NT2/D1 (cell line): ENCODE measurements around the gene RPS6KB2.

Experiments used
- DNase-seq: peaks from one replicate; pipeline ENCODE4 v3.0.0-alpha.2; 2011; ENCODE audit warnings: low read depth, low spot score
- H3K27me3 ChIP-seq: 2 replicates; pipeline ENCODE4 v1.6.0; 2011; ENCODE audit warnings: mild to moderate bottlenecking; ENCODE audit not compliant: insufficient read length, insufficient read depth
- H3K36me3 ChIP-seq: 2 replicates; pipeline ENCODE4 v1.6.1; 2011; ENCODE audit warnings: mild to moderate bottlenecking, low read length, mixed read lengths; ENCODE audit not compliant: insufficient read depth, insufficient read length
- H3K4me1 ChIP-seq: 2 replicates; pipeline ENCODE4 v1.5.1; 2011; ENCODE audit not compliant: insufficient read depth, insufficient read length
- H3K4me3 ChIP-seq: 2 replicates; pipeline ENCODE4 v1.5.1; 2011; ENCODE audit warnings: low read depth; ENCODE audit not compliant: insufficient read length
- H3K9ac ChIP-seq: 2 replicates; pipeline ENCODE4 v1.6.0; 2011; ENCODE audit warnings: low read depth; ENCODE audit not compliant: insufficient read length
- H3K9me3 ChIP-seq: 2 replicates; pipeline ENCODE4 v1.5.1; 2011; ENCODE audit warnings: mild to moderate bottlenecking, low read length; ENCODE audit not compliant: insufficient read depth
- SUZ12 ChIP-seq: IDR thresholded peaks from 2 replicates; pipeline ENCODE4 v1.6.1; 2011; ENCODE audit not compliant: insufficient read length, insufficient read depth; ENCODE audit errors: extremely low read depth
- YY1 ChIP-seq: IDR thresholded peaks from 2 replicates; pipeline ENCODE4 v1.6.1; 2011; ENCODE audit not compliant: insufficient read length, insufficient read depth
- ZNF274 ChIP-seq: IDR thresholded peaks from 2 replicates; pipeline ENCODE4 v1.6.1; 2011; ENCODE audit warnings: mild to moderate bottlenecking, low read depth, low read length

The RPS6KB2 gene

DNA sequence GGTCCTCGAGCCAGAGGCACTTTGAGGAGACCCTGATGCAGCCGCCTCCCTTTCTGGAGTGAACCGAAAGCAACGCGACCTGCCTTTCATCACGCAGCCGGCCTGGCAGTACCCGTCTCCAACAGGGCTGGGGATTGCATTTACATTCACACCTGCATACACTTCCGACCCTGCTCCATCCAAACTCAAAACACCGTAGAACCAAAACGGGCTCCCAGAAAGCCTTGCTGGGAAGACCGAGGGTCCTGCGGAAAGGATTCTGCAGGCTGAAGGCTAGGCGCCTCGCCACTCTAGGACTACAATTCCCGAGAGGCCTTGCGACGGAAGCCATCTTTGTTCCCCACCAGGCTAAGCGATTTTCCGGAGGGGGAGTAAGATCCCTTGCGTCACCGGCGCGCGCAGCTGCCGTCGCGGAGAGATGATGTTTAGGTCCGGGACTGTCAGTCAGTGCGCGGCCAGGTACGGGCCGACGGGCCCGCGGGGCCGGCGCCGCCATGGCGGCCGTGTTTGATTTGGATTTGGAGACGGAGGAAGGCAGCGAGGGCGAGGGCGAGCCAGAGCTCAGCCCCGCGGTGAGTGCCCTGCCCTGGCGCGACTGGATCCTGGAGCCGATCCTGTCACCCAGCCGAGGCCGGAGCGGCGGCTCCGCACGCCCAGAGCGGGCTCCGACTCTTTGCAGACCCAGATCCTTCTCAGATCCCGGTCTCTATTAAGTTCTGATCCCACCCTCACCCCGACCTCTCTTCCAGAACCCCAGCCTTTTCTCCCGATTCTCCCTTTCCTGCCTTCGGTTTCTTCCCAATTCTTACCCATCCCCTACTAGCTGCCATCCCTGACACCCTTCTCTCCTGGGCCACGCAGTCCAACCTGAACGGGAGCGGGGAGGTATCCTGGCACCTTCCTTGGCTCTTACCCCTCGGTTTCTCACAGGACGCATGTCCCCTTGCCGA lies at the start of gene RPS6KB2:
Gene RPS6KB2, plus strand, starts transcription at position 443 of the 950 bp plus-strand sequence. Its CDS starts 52 bp downstream, at position 495.
- DNase-seq = peak; percentile 99
- Histone ChIP-seq H3K4me1 (peaks cover 20% of the 10 kb centered on the region), H3K27me3 (no peaks in the 10 kb centered on the region), H3K9ac (peak within 1 kb of the TSS; percentile 98), H3K9me3 (no peaks in the 10 kb centered on the region), H3K36me3 (peaks cover 43% of the 10 kb centered on the region), H3K4me3 (peak within 1 kb of the TSS; percentile 99)
- TF ChIP-seq YY1 (peak; percentile 99), ZNF274 (no peak), SUZ12 (no peak)

DNA sequence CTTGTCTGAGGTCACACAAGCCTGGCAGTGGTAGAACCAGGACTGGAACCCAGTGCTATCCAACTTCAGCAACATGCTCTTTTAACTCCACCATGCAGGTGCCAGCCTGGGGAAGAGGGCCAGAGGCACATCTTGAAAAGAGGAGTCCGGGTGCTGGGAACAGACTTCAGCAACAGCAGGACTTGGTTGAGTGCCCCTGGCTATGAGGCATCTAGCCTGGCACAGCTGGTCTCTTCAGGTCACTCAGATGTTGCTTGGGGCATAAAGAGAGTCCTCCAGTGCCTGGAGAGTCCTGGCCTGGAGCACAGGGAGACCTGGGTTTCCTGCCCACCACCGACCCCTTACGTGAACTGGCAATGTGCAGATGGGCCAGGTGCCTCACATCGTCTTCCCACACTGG lies 49.8 kb upstream of the RPS6KB2 start:
- H3K4me1 ChIP-seq = peaks cover 38% of the 10 kb centered on the region
- H3K36me3 ChIP-seq = no peaks in the 10 kb centered on the region
- peak overlapping the region; percentile 52 for H3K9ac ChIP-seq
- H3K27me3 ChIP-seq = peaks cover 18% of the 10 kb centered on the region
- DNase-seq = no peak
- H3K4me3 ChIP-seq = no peak overlapping the region
- TF ChIP-seq YY1 (no peak), SUZ12 (no peak), ZNF274 (no peak)
- H3K9me3 ChIP-seq = no peaks in the 10 kb centered on the region

DNA sequence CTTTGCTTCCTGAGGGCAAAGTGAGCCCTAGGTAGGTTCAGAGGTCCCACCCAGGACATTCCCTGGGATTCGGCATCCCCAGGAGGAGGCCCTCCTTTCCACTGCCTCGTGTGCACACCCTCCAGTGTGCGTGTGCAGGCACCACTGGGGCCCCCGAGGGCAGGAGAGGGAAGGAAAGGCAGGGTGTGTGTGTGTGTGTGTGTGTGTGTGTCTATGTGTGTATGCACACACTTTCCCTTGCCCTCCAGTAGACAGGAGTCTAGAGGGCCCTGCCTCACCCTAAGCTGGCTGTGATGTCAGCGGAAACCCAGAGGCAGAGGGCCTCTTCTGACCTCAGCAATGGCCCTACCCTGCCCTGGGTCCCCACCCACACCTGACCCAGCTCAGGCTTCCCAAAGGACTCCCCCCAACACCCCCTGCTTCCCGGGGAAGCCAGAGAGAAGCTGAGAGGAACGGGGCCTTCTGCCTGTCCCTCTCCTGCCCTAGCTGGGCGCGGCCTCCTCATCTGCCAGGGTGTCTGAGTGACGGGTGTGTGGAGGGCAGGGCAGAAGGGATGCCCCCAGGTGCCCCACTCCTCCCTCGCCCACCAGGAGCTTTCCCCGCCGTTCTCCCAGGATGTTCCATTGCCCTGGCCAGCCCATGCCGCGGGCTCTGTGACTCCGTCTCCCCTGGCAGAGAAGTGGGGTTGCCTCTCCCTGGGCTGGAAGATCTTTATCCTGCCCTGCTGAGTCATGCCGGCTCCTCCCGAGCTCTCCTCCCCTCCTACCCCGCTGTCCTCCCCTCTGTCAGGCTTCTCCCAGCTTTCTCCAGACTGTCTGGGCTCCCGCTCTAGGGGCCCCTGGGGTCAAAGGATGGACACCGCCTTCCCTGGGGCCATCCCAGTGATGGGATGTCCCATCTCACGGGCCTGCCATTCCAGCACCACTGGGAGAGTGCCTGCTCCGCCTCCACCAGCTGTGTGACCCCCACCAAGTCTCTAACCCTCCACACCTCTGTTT lies 48.9 kb upstream of the RPS6KB2 start:
- Histone ChIP-seq H3K9me3 (no peaks in the 10 kb centered on the region), H3K4me3 (no peak overlapping the region), H3K4me1 (peaks cover 38% of the 10 kb centered on the region), H3K27me3 (peaks cover 18% of the 10 kb centered on the region), H3K9ac (peak overlapping the region; percentile 52), H3K36me3 (no peaks in the 10 kb centered on the region)
- TF ChIP-seq SUZ12 = no peak
- DNase-seq = no peak

DNA sequence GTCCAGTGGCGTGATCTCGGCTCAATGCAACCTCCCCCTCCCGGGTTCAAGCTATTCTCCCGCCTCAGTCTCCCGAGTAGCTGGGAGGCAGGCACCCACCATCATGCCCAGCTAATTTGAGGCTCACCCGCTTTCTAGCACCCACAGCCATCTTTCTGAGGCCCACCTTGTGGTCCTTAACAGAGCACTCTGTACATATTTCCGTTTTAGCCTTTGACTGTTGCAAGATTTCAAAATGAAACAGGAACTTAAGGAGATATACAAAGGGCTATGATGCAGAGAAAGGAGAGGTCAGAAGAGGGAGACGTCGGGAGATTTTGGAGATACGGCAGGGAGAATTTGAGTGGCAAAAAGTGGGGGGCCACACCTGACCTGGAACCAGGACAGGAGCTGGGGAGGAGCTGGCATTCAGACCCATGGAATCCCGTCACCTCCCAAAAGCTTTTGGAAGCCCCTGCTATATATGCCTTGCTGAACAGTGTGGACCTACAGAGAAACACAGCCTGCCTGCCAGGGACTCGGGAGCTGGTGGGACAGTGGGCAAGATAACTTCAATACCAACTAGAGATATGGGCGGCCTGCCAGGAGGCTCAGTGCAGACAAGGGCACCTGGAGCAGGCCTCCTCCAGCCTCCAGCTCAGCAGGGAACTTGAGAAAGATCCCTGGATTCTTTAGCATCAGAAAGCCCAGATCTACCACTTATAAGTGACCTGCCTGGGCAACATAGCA lies 46.9 kb upstream of the RPS6KB2 start:
- TF ChIP-seq ZNF274 = no peak
- no peak for TF ChIP-seq YY1
- TF ChIP-seq SUZ12 = no peak
- H3K4me3 ChIP-seq = no peak overlapping the region
- H3K4me1 ChIP-seq = peaks cover 35% of the 10 kb centered on the region
- peaks cover 18% of the 10 kb centered on the region for H3K27me3 ChIP-seq
- no peaks in the 10 kb centered on the region for H3K9me3 ChIP-seq
- no peaks in the 10 kb centered on the region for H3K36me3 ChIP-seq
- DNase-seq = no peak
- H3K9ac ChIP-seq = no peak overlapping the region

- H3K9ac ChIP-seq = peak overlapping the region; percentile 51
- peaks cover 7% of the 10 kb centered on the region for H3K27me3 ChIP-seq
- no peaks in the 10 kb centered on the region for H3K9me3 ChIP-seq
- H3K36me3 ChIP-seq = no peaks in the 10 kb centered on the region
- TF ChIP-seq ZNF274 (no peak), SUZ12 (no peak), YY1 (no peak)
- peaks cover 38% of the 10 kb centered on the region for H3K4me1 ChIP-seq
- DNase-seq = peak; percentile 74
- H3K4me3 ChIP-seq = no peak overlapping the region
These were observed 45.8 kb upstream of the RPS6KB2 start for GRCh38 chr11:67382276-67383136.

DNA sequence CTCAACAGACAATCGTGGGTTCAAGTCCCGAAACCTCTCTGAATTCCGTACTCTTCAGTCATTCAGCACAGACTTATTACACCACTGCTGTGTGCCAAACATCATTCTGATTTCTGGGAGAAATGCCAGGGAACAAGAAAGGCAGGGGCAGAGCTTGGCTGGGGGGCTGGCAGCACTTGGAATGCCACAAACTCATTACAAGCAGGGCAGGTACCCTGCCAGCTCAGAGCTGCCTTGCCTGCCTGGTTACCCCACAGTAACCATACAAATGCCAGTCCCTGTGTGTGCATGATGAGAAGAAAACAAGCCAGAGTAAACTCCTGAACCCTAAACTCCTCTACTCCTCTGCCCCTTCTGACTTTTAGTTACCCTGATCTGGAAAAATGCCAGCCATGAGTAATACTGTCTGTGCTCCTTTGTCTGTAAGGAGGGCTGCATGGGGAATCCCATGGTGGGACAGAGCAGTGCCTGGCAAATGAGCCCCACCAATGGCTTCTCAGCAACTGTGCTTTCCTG lies 43.4 kb upstream of the RPS6KB2 start:
- no peaks in the 10 kb centered on the region for H3K9me3 ChIP-seq
- H3K4me1 ChIP-seq = peaks cover 29% of the 10 kb centered on the region
- H3K27me3 ChIP-seq = peaks cover 6% of the 10 kb centered on the region
- DNase-seq = no peak
- no peak overlapping the region for H3K4me3 ChIP-seq
- no peak overlapping the region for H3K9ac ChIP-seq
- H3K36me3 ChIP-seq = peaks cover 4% of the 10 kb centered on the region
- TF ChIP-seq YY1 (no peak), ZNF274 (no peak), SUZ12 (no peak)
